CD4-positive, alpha-beta T cell treated with Interleukin-6 at 100 ng/mL for 8 hours (primary cell): ENCODE measurements around the gene RSU1.

Experiments used
- DNase-seq: peaks from one replicate; pipeline ENCODE4 v3.0.0-alpha.2; 2020; ENCODE audit warnings: mixed read lengths, low spot score

The RSU1 gene

DNA sequence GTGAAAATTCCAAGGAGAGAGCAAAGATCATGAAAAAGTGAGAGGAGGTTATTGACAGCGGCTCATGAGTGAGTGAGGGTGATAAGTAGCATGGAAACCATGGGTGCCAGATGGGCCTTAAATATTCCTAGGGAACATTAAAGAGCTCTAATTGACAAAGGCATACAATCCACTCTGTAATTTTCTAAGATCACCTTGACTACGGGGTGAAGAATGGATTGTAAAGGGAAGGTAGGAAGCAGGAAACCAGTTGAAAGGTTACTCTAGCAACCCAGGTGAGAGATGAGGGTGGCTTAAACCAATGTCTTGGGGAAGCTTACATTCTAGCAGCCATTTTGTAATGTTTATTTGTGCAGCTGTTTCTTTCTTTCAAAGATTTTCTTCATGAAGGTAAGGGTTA lies 75.7 kb downstream of the RSU1 start:
- no peak for DNase-seq

- DNase-seq, result no peak
Observed at GRCh38 chr10:16737420-16737819, 79.8 kb downstream of the RSU1 start.

- DNase-seq, result no peak
Observed at GRCh38 chr10:16735671-16736070, 81.6 kb downstream of the RSU1 start.

DNA sequence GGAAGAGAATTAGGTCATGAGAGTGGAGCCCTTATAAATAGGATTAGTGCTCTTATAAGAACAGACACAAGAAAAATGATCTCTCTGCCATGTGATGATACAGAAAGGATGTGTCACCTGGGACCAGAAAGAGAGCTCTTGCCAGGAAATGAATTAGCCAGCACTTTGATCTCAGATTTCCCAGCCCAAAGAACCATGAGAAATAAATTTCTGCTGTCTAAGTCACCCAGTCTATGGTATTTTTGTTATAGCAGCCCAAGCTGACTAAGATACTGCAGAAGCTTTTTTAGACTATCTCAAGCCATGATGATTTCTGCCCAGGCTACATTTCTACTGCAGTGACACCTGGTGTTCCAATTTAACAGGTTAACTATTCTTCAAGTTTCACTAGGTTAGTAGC lies 84.8 kb downstream of the RSU1 start:
- no peak for DNase-seq

- no peak for DNase-seq
Observed at GRCh38 chr10:16728266-16728665, 89.0 kb downstream of the RSU1 start.

DNA sequence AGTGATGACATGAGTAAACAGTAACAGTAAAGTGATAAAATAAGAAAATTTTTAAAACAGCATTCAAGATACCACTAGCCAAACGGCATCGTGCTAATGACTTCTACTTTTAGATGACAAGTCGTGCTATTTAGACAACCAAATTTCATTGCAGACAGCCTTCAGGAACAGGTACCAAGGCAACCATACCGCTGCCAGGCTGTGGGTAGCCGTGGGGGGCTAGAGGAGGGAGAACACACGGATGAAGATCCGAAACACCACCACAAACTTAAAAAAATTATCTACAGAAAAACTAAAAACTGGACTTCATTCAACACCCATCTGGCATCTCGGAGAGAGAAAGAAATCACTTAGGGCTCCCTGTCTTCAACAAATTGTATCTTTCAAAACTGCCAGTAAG lies 89.6 kb downstream of the RSU1 start:
- DNase-seq, result no peak

DNA sequence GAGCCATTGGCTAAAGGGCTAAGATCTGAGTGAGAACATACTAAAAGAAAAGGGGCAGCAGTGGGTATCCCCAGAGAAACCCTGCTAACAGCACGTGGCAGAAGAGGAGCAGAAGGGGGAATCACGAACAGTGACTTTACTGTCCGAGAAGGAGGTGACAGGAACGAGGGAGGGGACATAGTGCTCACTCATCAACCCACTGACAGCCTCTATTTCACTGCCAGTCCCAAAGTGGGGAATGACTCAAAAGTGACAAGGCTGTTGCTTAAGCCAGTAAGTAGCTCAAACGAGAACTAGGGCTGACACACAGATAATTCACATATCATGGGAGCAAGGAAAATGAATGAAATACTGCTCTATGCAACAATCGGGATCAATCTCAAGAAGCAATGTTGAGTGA lies 92.7 kb downstream of the RSU1 start:
- DNase-seq, result no peak

GRCh38 chr10:16720812-16721211 lies 96.4 kb downstream of the RSU1 start:
- no peak for DNase-seq

DNA sequence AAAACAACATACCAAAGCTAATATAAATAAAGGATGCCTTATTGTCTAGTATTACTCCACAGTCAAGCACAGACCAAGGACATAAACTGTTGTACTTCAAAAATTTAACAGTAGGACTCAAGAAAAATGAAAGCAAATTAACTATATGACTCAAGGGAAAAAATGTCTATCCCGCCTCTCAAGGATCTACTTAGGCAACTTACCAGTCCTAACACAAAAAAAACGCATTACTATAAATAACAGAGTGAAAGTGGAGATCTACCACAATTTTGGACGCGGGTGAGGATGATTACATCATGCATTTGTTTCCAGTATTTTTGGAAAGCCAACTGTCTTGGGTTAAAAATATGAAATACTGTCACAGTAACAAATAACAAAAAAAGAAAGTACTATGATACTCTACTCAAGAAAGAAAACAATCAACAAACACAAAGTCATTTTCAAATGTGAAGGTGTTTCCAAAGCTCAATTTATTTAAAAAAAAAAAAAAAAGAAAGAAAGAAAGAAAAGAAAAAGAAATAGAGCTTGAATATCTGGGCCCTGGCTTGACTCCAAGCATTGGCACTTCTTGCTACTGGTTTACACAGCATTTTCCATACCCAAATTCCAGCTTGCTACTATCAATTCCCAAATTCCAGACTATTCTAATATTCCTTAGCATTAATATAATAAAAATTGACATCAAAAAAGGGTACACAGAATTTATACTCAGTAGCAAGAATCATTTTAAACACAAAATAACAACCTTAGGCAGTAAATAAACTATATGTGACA lies 99.4 kb downstream of the RSU1 start:
- DNase-seq, result no peak

DNA sequence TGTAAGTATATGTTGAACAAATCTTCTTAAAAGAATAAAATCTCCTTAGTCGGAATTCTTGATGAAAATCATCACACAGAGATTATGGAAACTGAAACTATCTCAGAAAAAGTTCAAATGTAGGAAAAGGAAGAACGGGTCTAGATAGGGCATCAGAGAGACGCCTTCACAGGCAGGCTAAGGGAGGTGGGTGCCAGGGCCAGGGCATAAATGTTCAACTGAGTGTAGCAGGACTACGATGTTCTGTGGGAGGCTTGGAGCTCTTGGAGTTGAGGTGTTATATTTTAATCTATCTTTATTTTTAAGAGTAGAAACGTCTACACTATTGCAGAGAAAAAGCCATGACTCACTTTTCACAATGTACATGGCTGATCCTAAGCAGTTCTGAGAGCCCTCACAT lies 101.2 kb downstream of the RSU1 start:
- DNase-seq, result no peak

DNA sequence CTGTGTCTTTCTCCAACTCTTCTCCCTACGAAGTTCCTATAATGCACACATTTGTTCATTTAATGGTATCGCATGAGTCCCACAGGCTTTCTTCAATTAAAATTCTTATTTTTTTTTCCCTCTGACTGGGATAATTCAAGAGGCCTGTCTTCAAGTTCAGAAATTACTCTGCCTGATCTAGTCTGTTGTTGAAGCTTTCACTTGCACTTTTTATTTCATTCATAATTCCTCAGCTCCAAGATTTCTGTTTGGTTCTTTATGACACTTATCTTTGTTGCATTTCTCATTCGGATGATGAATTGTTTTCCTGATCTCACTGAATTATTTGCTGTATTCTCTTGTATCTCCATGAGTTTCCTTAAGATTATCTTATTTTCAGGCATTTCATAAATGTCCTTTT lies 103.9 kb downstream of the RSU1 start:
- DNase-seq, result no peak

DNA sequence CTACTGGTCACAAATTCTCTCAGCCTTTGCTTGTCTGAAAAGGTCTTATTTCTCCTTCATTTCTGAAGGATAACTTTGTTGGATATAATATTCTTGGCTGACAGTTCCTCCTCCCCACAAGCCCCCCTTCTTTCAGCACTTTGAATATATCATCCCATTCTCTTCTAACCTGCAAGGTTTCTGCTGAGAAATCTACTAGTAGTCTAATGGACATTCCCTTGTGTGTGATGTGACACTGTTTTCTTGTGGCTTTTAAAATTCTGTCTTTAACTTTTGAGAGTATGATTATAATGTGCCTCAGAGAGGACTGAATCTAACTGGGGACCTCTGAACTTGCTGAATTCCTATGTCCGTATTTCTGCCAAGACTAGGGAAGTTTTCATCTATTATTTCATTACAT lies 104.3 kb downstream of the RSU1 start:
- no peak for DNase-seq

DNA sequence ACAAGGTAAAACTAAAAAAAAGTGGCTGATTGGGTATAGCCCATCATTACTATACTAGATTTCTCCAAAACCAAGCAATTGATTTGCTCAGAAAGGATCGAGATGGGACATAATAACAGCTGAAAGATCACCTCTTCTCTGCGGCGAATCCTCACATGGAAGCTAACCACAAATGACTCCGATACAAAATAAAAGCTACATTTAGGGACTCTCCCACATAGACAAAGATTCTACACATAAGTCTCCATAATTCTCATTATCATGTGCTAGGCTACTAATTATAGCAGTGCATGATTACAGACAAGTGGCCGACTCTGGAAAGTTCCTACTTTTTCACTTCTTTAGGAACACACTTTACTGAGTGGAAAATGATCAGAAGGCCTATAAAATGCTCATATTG lies 116.9 kb downstream of the RSU1 start:
- no peak for DNase-seq

GRCh38 chr10:16699435-16700057 lies 117.7 kb downstream of the RSU1 start:
- no peak for DNase-seq

DNA sequence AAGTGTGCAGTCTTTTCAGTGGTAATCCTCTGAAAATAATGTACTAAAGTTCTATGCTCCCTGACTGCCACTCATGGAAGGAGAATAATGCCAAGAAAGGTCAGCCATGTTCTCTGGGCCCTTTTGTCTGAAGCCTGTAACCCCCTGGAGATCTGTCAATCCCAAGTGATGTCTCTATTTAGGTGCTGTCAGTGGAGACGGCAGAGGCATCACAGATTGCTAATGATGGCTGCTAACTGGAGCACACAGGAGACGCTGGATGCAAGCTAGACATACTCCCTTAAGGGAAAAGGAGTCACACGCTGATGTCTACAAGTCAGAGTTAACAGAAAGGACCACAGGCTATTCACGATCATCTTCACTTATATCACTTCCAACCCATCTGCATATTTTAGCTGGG lies 118.8 kb downstream of the RSU1 start:
- no peak for DNase-seq

DNA sequence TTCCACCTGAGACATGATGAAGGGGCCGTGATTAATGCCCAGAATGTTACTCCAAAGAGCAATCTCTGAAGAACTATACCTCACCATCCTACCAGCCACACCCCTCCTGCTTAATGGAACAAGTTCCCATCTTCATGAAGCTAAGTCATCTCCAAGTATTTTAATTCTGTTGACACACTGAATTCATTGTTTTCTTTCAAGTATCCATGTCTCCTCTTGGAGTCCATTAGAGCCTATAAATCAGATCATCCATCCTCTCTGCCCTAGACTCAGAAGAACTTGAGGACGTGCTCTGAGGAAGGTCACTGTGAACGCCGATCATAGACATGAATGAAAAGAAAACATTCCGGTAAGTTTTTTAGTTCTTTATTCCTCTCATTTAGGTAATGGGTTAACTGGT lies 126.8 kb downstream of the RSU1 start:
- DNase-seq, result no peak

GRCh38 chr10:16689696-16690095 lies 127.5 kb downstream of the RSU1 start:
- no peak for DNase-seq

DNA sequence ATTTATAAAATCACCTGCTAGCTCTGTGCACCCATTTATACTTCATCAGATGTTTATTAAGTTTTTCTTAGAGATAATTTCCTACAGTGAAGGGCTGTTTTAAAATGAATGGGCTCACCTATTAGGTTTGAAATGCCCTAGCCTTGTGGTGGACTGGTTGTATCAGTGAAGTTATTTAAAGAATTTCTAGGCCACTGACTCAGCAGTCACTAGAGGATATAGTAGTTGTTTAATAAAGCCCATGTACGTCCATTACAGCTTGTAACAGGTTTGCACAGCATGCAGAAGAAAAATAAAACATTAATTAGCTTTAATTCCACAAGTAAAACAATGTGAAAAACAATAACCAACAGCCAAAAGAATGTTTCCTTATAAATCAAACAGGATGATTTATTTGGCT lies 128.0 kb downstream of the RSU1 start:
- DNase-seq, result no peak

DNA sequence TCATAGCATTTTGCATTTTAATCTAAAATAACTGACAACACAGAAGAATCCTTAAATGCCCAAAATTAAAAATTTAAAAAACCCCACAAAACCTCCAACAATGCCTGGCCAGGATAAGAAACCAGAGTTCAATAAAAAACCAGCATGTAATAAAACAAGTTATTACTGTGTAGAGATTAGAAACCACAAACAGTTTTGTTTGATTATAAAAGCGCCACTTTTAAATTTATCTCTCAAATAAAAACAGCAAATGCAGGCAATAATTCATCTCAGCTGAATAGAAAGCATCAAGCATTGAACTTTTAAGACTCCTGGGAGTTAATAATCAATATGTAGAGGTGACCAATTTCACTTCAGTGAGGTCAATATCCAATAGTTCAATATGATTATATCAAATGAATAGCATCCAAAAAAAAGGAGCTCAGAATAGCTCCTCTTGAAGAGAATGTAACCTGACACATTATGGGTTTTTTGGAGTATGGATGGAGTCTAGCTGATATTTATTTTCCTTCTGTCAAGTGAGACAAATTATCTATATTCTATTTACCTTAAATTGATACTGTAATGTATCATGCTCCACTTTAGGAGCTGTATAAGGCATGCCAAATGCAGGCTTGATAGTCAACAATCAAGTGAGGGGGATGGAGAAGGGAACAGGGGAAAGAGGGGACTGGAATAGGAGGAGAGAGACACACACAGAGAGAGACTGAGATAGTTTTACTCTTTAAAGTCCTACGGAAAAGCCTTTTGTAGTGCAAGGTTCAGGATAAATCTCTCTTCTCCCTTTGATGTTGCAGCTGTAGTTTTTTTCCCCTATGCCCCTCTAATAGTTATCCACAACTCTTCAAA lies 130.9 kb downstream of the RSU1 start:
- DNase-seq, result no peak

- DNase-seq, result no peak
Observed at GRCh38 chr10:16685551-16685950, 131.7 kb downstream of the RSU1 start.

GRCh38 chr10:16681521-16681920 lies 135.7 kb downstream of the RSU1 start:
- DNase-seq, result no peak

DNA sequence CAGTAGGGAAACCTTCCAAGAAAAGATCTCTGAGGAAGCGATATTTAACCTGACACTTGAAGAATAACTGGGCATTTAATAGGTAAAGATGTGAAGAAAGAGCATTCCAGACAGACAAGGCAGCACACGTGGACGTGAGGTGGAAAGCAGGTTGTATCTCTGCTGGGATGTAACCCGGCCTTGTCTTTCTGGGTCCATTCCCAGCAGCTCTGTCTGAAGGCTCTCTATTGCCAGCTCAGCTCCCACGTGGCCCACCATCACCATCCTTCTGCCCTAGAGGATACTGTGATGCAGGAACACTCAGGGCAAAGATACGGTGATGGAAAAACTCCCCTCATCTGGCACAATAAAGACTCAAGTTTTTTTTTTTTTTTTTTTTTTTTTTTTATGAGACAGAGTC lies 137.7 kb downstream of the RSU1 start:
- no peak for DNase-seq

DNA sequence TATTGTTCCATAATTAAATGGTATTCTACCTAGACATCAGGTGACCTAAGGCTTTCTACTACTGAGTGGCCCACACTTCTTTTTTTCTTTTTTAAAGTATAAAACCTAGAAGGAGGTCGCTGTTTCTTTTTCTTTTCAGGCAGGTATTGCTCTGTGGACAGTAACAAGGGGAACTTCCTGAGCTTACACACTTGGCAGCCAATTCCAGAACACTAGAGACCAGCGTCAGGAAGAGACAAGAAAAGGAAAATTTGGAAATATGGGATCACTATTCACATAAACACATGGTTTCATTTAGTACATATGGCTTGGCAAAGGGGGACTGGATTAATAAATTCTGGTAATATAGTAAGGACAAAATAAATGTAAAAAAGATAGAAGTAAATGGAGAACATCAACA lies 141.9 kb downstream of the RSU1 start:
- DNase-seq, result no peak
